GM13977 (cell line): ENCODE measurements around the gene LGALS3BP.
"Not testable (repeated sequence)": the region's sequence is repeated elsewhere in the genome, so short reads cannot be mapped to it uniquely, and the experiment has no call there.

ENCODE experiments used
- DNase-seq: peaks from one replicate; pipeline ENCODE4 v3.0.0; 2012; ENCODE audit warnings: low spot score
- in situ Hi-C: fragments of 300-500 bp; cut with MboI; formaldehyde crosslinking; loops from one replicate; pipeline ENCODE4 v1.12.0; 2022; ENCODE audit warnings: low sequenced_read_pairs, low pct_unique_long_range_greater_than_20kb, mixed read lengths, inconsistent platforms; ENCODE audit not compliant: unreplicated experiment
- TF ChIP-seq, protein P1 (sequence below): IDR thresholded peaks from 2 replicates; pipeline ENCODE4 v1.5.1; 2012; ENCODE audit warnings: mild to moderate bottlenecking, control low read depth; ENCODE audit not compliant: insufficient read depth; ENCODE audit errors: extremely low read depth, missing control alignments

The LGALS3BP gene

DNA sequence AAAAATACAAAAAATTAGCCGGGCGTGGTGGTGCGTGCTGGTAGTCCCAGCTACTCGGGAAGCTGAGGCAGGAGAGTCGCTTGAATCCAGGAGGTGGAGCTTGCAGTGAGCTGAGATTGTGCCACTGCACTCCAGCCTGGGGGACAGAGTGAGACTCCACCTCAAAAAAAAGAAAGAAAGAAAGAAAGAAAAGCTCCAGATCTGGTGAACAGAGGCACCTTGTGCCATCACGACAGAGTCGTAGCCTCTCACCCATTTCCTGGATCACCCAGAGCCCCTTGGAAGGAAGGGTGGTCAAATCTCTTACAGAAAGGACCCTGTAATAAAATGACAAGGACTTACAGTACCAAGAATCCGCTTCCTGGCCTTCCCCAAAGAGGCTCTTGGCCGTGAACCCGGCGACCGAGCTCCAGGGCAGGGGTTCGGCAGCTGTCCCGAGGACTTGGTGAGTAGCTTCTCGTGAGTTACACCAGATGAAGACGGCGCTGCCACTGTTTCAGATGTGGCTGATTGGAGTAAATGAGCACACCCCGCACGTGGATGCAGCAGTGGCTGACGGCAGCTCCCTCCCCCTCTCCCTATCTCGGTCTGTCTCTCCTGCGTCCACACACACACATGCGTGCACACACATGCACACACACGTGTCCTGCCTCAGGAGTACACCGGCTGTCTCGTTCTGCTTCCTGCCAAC is 13.5 kb downstream of the LGALS3BP start:
- in situ Hi-C loops: loop anchor here (25.0 kb wide), 1 partner anchor 479 kb away; no protein-coding TSS in a partner anchor
- no peak for DNase-seq
- TF ChIP-seq, protein P1, sequence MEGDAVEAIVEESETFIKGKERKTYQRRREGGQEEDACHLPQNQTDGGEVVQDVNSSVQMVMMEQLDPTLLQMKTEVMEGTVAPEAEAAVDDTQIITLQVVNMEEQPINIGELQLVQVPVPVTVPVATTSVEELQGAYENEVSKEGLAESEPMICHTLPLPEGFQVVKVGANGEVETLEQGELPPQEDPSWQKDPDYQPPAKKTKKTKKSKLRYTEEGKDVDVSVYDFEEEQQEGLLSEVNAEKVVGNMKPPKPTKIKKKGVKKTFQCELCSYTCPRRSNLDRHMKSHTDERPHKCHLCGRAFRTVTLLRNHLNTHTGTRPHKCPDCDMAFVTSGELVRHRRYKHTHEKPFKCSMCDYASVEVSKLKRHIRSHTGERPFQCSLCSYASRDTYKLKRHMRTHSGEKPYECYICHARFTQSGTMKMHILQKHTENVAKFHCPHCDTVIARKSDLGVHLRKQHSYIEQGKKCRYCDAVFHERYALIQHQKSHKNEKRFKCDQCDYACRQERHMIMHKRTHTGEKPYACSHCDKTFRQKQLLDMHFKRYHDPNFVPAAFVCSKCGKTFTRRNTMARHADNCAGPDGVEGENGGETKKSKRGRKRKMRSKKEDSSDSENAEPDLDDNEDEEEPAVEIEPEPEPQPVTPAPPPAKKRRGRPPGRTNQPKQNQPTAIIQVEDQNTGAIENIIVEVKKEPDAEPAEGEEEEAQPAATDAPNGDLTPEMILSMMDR: no peak

DNA sequence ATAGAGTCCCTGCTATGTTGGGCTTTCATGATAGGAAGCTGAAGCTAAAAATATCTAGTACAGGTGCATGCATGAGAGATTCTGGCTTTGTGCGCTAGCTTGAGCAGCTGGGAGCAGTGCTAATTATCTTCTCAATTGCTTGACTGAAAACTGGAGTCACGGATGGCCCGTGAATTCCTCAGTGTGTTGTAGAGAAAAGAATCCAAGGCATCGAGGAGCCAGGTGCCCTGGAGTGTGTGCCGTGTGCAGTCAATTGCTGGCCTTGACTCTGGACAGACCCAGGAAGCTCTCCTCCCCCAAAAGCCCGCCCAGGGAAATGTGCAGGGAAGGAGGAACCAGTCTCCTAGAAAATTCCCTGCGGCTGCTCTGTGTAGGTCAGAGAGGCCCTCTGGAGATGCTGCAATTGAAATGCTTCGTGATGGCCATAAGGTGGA is 14.2 kb downstream of the LGALS3BP start:
- DNase-seq: no peak
- in situ Hi-C loops: loop anchor here (25.0 kb wide), 1 partner anchor 478 kb away; no protein-coding TSS in a partner anchor
- TF ChIP-seq, protein P1: no peak

DNA sequence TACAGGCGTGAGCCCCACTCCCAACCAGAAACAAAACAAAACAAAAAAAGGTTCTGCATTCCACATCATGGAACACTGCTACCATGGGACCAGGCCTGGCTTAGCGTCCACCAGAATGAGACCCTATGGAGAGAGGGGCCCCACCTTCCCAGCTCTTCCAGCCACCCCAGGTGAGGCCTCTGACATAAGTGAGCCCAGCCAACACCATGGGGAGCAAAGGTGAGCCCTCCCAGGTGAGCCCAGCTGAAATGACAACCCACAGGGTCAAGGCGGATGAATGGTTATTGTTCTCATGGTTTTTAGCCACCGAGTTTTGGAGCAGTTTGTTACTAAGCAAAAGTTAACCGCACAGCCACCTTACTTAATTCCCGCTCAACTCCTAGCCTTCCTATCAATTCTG is 16.3 kb downstream of the LGALS3BP start:
- in situ Hi-C loops: loop anchor here (25.0 kb wide), 1 partner anchor 476 kb away; no protein-coding TSS in a partner anchor
- TF ChIP-seq, protein P1: no peak
- no peak for DNase-seq

DNA sequence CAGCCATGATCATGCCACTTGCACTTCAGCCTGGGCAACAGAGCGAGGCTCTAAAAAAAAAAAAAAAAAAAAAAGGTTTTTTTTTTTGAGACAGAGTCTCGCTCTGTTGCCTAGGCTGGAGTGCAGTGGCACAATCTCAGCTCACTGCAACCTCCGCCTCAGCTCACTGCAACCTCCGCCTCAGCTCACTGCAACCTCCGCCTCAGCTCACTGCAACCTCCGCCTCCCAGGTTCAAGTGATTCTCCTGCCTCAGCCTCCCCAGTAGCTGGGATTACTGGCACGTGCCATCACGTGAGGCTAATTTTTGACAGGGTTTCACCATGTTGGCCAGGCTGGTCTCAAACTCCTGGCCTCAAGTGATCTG is 16.8 kb downstream of the LGALS3BP start:
- DNase-seq: not testable (repeated sequence)
- in situ Hi-C loops: loop anchor here (25.0 kb wide), 1 partner anchor 476 kb away; no protein-coding TSS in a partner anchor

DNA sequence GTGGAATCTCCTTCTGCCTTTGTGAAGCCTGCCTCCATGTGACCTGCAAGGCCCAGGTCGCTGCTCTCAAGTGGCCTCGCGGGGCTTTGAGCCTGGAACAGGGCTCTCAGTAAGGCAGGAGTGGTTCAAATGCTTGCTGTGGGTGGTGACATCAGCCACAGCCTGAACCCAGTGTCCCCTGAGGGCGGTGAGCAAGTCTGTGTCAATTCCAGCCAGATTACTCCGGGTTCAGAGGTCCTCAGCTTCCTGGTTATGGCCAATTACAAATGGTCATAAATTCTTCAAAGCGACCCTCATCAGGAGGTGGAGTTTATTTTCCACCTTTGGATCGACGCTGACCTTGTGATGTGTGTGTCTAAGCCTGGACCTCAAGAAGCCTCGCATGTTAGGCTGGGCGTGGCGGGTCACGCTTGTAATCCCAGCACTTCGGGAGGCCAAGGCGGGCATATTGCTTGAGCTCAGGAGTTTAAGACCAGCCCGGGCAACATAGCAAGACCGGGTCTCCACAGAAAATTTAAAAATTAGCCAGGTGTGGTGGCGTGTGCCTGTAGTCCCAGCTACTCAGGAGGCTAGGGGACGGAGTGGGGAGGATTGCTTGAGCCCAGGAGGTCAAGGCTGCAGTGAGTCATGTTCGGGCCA is 17.3 kb downstream of the LGALS3BP start:
- DNase-seq: no peak
- TF ChIP-seq, protein P1: no peak
- in situ Hi-C loops: loop anchor here (25.0 kb wide), 1 partner anchor 475 kb away; no protein-coding TSS in a partner anchor

DNA sequence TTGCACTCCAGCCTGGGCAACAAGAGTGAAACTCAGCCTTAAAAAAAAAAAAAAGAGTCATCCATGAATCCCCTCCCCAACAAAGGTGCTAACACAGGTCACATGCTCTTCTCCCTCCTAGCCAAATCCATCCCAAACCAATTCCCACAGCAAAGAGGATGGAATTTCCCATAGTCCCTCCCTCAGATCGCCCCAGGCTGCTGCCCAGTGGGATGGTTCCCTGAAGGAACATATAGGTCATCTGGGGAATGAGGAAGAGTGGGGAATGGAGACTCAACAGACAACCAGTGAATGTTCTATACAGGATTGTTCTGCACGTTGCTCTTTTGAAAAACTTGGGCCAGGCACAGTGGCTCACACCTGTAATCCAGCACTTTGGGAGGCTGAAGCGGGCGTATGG is 18.2 kb downstream of the LGALS3BP start:
- in situ Hi-C loops: loop anchor here (25.0 kb wide), 1 partner anchor 474 kb away; no protein-coding TSS in a partner anchor
- TF ChIP-seq, protein P1: no peak
- no peak for DNase-seq

DNA sequence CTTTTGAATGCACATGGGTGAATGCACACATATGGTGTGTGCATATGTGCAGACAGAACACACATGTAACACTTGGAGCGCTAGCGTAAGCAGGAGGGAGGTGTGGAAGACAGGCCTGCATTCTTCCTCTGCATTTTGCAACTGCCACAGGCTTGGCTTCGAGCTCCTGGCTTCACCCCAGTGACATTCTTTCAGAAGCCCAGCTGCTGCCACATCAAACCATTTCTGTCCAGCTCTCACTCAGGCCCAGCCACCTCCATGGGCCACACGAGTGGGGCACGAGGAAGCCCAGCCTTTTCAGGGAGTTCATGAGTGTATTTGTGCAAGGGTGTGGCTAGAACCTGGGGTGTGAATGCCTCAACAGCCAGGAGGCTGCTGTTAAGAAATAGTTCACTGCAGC is 18.8 kb downstream of the LGALS3BP start:
- no peak for DNase-seq
- in situ Hi-C loops: loop anchor here (25.0 kb wide), 1 partner anchor 474 kb away; no protein-coding TSS in a partner anchor
- TF ChIP-seq, protein P1: no peak
